Activated naive CD8-positive, alpha-beta T cell treated with anti-CD3 and anti-CD28 coated beads, Interleukin-2, amount 10 ng/mL, durations not matched to agents 7 days and 5 days (primary cell): ENCODE data around the gene USP12. TPM values are rescaled to one million over a fixed set of nuclear protein-coding genes. Genes with fewer than 3 reads are reported as not detected.
"Not testable (repeated sequence)": the region's sequence is repeated elsewhere in the genome, so short reads cannot be mapped to it uniquely, and the experiment has no call there.

Experiments
- ATAC-seq: fragments of 150-1000 bp; cut with Tn5 transposase; one replicate; pipeline ENCODE4 v1.10.0; 2021; ENCODE audit warnings: low read depth, moderate library complexity
- POLR2A ChIA-PET: fragments of 350-600 bp; sonication (Branson Sonifier 250); formaldehyde crosslinking; loops from one replicate; lab custom pipeline; 2021; ENCODE audit warnings: antibody characterized with exemption; lab: Charles Lee
- DNase-seq: peaks from one replicate; pipeline ENCODE4 v3.0.0; 2021
- H3K27ac Mint-ChIP-seq: one replicate; pipeline ENCODE4 v1.8.0; 2022; ENCODE audit warnings: mild to moderate bottlenecking, mixed read lengths
- H3K27me3 Mint-ChIP-seq: one replicate; pipeline ENCODE4 v1.8.0; 2022; ENCODE audit warnings: mild to moderate bottlenecking, moderate library complexity, mixed read lengths
- H3K36me3 Mint-ChIP-seq: one replicate; pipeline ENCODE4 v1.8.0; 2021; ENCODE audit warnings: mild to moderate bottlenecking, mixed read lengths
- H3K4me1 Mint-ChIP-seq: one replicate; pipeline ENCODE4 v1.8.0; 2021; ENCODE audit warnings: mixed read lengths
- H3K4me3 Mint-ChIP-seq: one replicate; pipeline ENCODE4 v1.8.0; 2022; ENCODE audit warnings: mild to moderate bottlenecking, moderate library complexity, mixed read lengths
- H3K9me3 Mint-ChIP-seq: one replicate; pipeline ENCODE4 v1.8.0; 2021; ENCODE audit warnings: mixed read lengths
- total RNA-seq, 2 experiments: library from RNA; stranded (reverse); gene quantifications; one replicate each; pipeline ENCODE4 v1.2.3, GENCODE V29; 2021

USP12 gene, protein sequence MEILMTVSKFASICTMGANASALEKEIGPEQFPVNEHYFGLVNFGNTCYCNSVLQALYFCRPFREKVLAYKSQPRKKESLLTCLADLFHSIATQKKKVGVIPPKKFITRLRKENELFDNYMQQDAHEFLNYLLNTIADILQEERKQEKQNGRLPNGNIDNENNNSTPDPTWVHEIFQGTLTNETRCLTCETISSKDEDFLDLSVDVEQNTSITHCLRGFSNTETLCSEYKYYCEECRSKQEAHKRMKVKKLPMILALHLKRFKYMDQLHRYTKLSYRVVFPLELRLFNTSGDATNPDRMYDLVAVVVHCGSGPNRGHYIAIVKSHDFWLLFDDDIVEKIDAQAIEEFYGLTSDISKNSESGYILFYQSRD
- 10 to 100 TPM; 21.4 to 23.9 TPM for total RNA-seq

DNA sequence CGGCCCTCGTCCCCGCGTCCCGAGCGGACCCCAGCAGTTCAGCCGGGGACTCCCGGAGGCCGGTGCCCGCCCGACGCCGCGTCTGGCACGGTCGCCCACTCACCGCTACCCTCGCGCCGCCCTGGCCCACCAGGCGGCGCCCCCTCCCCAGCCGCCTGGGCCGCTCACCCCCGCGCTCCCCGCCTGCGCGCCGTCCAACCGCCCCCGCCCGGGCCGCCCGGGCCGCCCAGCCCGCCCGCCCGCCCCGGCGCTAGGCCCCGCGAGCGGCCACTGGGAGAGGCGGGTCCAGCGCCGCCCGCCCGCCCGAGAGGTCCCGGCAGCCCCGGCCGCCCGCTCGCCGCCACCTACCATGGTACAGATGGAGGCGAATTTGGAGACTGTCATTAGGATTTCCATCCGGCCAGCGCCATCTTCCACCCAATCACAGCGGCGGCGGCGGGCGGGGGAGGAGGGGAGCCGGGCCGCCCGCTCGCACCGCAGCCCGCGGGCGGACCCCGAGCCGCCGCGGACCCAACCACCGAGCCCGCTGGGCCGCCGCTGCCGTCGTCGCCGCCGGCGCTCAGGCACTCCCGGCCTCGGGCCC is at the start of gene USP12:
USP12 (minus strand) TSS at position 568 of the 583 bp plus-strand sequence; CDS start at position 396, 172 bp downstream.
- Mint-ChIP-seq H3K27me3 (no peaks in the 10 kb centered on the region), H3K27ac (peak within 1 kb of the TSS; percentile 98), H3K9me3 (no peaks in the 10 kb centered on the region), H3K4me3 (peak within 1 kb of the TSS; percentile 95), H3K4me1 (peaks cover 34% of the 10 kb centered on the region), H3K36me3 (no peaks in the 10 kb centered on the region)
- POLR2A ChIA-PET, result interaction anchor here (0.9 to 1.0 kb wide), 2 partner anchors 39 to 126 kb away, joined by 3 to 8 read pairs; no protein-coding TSS in a partner anchor
- ATAC-seq, result peak; percentile 24
- no peak for DNase-seq

DNA sequence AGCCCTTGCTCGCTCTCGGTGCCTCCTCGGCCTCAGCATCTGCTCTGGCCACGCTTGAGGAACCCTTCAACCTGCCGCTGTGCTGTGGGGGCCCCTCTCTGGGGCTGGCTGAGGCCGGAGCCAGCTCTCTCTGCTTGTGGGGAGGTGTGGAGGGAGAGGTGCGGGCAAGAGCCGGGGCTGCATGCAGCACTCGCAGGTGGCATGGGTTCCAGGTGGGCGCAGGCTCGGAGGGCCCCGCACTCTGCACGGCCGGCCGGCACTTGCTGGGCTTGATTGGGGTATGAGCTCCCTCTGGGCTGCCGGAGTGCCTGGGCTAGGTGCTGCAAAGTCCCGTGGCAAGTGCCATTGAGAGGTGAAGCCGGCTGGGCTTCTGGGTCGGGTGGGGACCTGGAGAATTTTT is 48.0 kb upstream of the USP12 start:
- Mint-ChIP-seq H3K27me3 (peaks cover 4% of the 10 kb centered on the region), H3K27ac (no peak overlapping the region), H3K36me3 (no peaks in the 10 kb centered on the region), H3K4me3 (no peak overlapping the region), H3K4me1 (no peaks in the 10 kb centered on the region), H3K9me3 (peaks cover 3% of the 10 kb centered on the region)
- POLR2A ChIA-PET, result no interaction called here
- DNase-seq (no peak), ATAC-seq (no peak)

DNA sequence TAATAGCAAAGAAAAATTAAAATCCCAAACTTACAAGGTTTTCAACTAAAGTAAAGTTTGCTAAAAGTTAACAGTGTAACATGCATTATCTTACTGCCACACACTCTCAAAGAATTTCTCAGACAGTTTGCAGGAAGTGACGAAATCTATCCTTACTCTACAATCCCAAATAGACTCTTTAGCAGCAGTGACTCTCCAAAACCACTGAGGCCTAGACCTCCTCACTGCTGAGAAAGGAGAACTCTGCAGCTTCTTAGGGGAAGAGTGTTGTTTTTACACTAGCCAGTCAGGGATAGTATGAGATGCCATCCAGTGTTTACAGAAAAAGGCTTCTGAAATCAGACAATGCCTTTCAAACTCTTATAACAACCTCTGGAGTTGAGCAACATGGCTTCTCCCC is 47.2 kb upstream of the USP12 start:
- H3K9me3 Mint-ChIP-seq, POLR2A ChIA-PET, H3K27ac Mint-ChIP-seq, H3K36me3 Mint-ChIP-seq, H3K4me1 Mint-ChIP-seq, ATAC-seq, DNase-seq, H3K4me3 Mint-ChIP-seq, H3K27me3 Mint-ChIP-seq: not testable (repeated sequence)

DNA sequence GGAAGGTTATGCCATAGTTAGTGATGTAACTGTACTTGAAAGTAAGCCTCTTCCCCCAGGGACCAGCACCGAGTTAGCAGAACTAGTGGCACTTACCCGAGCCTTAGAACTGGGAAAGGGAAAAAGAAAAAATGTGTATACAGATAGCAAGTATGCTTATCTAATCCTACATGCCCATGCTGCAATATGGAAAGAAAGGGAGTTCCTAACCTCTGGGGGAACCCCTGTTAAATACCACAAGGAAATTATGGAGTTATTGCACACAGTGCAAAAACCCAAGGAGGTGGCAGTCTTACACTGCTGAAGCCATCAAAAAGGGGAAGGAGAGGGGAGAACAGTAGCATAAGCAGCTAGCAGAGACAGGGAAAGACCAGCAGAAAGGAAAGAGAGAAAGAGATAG is 46.2 kb upstream of the USP12 start:
- H3K36me3 Mint-ChIP-seq, H3K27me3 Mint-ChIP-seq, H3K4me3 Mint-ChIP-seq, ATAC-seq, H3K9me3 Mint-ChIP-seq, H3K27ac Mint-ChIP-seq, H3K4me1 Mint-ChIP-seq, DNase-seq, POLR2A ChIA-PET: not testable (repeated sequence)

DNA sequence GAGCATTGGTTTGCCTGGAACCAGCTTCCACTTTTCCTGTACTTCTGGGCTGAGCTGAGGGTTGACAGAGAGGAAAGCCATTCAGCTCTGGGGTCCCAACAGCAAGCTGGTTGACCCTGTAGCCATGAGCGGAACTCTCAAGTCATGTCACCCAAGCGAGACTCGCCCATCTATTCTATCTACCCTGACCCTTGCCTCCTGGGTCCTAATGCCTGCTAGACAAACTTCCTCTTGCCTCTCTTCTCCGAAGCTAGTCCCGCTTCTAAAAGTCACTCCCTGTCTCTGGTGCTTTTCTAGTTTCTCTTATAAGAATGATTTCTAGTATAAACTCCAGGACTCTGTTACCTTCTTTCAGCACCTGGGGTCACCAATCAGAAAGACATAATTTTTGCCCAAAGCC is 41.8 kb upstream of the USP12 start:
- H3K27ac Mint-ChIP-seq, ATAC-seq, DNase-seq, H3K36me3 Mint-ChIP-seq, H3K27me3 Mint-ChIP-seq, H3K4me3 Mint-ChIP-seq, H3K9me3 Mint-ChIP-seq, H3K4me1 Mint-ChIP-seq, POLR2A ChIA-PET: not testable (repeated sequence)

DNA sequence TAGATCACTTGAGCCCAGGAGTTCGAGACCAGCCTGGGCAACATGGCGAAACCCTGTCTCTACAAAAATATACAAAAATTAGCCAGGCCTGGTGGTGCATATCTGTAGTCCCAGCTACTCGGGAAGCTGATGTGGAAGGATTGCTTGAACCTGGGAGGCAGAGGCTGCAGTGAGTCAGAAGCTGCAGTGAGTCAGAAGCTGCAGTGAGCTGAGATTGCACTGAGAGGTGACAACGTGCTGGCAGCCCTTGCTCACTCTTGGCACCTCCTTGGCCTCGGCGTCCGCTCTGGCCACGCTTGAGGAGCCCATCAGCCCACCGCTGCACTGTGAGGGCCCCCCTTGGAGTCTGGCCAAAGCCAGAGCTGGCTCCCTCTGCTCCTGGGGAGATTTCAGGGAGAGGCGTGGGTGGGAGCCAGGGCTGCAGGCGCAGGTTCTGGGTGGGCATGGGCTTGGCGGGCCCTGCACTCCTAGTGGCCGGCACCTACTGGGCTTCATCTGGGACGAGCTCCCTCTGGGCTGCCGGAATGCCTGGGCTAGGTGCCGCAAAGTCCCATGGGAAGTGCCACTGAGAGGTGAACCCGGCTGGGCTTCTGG is 40.3 kb upstream of the USP12 start:
- Mint-ChIP-seq H3K4me3 (no peak overlapping the region), H3K27me3 (peaks cover 3% of the 10 kb centered on the region), H3K9me3 (peaks cover 2% of the 10 kb centered on the region), H3K36me3 (peaks cover 2% of the 10 kb centered on the region), H3K27ac (no peak overlapping the region), H3K4me1 (peaks cover 8% of the 10 kb centered on the region)
- ATAC-seq, result no peak
- POLR2A ChIA-PET, result interaction anchor here (0.6 kb wide), 1 partner anchor 777 kb away, joined by 3 read pairs; no protein-coding TSS in a partner anchor
- DNase-seq, result no peak

DNA sequence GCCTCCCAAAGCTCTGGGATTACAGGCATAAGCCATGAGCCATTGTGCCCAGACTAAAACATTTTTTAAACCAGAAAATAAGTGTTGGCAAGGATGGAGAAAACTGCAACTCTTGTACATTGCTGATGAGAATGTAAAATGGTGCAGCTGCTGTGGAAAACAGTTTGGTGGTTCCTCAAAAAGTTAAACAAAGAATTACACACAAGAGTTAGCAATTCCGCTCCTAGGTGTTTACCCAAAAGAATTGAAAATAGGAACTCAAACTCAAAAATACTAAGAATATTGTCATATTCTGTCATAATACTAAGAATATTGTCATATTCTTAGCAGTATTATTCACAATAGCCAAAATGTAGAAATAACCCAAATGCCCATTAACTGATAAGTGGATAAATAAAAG is 39.7 kb upstream of the USP12 start:
- DNase-seq, result no peak
- Mint-ChIP-seq H3K4me3 (no peak overlapping the region), H3K27me3 (peaks cover 3% of the 10 kb centered on the region), H3K27ac (no peak overlapping the region), H3K9me3 (peaks cover 2% of the 10 kb centered on the region), H3K4me1 (peaks cover 8% of the 10 kb centered on the region), H3K36me3 (peaks cover 2% of the 10 kb centered on the region)
- no peak for ATAC-seq
- POLR2A ChIA-PET, result no interaction called here

DNA sequence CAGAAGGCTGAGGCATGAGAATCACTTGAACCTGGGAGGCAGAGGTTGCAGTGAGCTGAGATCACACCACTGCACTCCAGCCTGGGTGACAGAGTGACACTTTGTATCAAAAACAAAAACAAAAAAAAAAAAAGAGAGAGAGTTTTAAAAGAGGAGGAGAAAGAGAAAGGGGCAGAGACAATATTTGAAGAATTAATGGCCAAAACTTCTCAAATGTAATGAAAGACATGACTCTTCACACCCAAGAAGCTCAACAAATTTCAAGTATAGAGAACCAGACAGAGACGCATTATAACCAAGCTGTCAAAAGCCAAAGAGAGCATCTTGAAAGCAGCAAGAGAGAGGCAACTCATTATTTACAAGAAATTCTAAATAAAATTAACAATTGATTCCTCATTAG is 36.9 kb upstream of the USP12 start:
- Mint-ChIP-seq H3K9me3 (peaks cover 2% of the 10 kb centered on the region), H3K36me3 (peaks cover 2% of the 10 kb centered on the region), H3K27ac (no peak overlapping the region), H3K27me3 (peaks cover 3% of the 10 kb centered on the region), H3K4me3 (no peak overlapping the region), H3K4me1 (peaks cover 8% of the 10 kb centered on the region)
- DNase-seq, result no peak
- ATAC-seq, result no peak
- POLR2A ChIA-PET, result no interaction called here

DNA sequence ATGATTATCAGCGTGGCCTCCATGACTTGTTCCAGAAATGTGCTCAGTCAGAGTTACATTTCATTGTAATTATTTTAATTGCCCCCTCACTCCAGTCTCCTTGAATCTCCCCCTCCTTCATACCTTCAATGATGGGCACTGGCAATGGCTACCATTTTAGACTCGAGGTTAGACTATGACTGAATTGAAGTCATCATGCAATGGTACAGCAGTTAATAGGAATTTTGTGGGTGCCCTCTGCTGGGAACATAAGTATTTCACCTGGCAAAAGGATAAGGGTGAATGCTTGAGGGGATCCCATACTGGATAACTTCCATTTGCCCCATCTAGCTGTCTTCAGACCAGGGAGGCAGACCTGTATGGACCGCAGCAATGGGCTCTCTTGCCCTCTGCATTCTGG is 32.2 kb upstream of the USP12 start:
- H3K4me3 Mint-ChIP-seq, result no peak overlapping the region
- ATAC-seq (no peak), DNase-seq (no peak)
- no peaks in the 10 kb centered on the region for H3K9me3 Mint-ChIP-seq
- peaks cover 2% of the 10 kb centered on the region for H3K36me3 Mint-ChIP-seq
- no peak overlapping the region for H3K27ac Mint-ChIP-seq
- no peaks in the 10 kb centered on the region for H3K4me1 Mint-ChIP-seq
- POLR2A ChIA-PET, result interaction anchor here (0.6 kb wide), 1 partner anchor 989 kb away, joined by 3 read pairs; no protein-coding TSS in a partner anchor
- peaks cover 3% of the 10 kb centered on the region for H3K27me3 Mint-ChIP-seq

DNA sequence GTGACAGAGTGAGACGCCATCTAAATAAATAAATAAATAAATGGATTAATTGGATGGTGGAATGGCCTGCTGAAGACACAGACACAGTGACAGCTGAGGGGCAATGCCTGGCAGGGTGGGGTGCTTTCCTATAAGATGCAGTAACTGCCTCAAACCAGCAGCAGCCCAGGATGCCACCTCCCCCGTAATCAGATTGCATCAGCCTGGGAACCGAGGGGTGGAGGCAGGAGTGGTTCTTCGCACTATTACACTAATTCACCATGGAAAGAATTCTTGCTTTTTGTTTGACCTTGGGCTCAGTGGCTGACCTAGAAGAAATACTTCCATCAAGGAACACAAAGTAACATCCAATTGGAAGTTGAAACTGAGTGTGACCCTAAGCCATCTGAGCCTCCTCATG is 31.6 kb upstream of the USP12 start:
- DNase-seq (no peak), ATAC-seq (no peak)
- Mint-ChIP-seq H3K4me1 (no peaks in the 10 kb centered on the region), H3K9me3 (no peaks in the 10 kb centered on the region), H3K27ac (no peak overlapping the region), H3K27me3 (no peaks in the 10 kb centered on the region), H3K4me3 (no peak overlapping the region), H3K36me3 (peaks cover 2% of the 10 kb centered on the region)
- POLR2A ChIA-PET, result interaction anchor here (0.6 kb wide), 1 partner anchor 193 kb away, joined by 3 read pairs; no protein-coding TSS in a partner anchor

DNA sequence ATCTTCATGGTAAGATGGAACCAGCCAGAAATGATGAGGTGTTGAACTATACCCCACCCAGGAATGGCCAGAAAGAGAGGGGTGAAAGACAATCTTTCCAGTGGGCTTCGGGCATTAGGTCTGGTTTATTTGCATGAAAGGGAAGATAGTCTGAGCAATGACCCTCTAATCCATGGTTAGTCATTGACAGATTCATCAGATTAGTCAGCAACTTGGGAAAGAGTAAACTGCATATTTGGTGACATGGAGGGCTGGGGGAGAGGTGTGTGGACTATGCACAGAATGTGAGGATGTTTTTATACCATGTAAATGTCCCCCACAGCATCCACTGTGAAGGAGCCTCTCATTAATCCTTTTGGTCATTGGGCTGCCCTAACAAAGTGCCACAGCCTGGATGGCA is 30.1 kb upstream of the USP12 start:
- no peaks in the 10 kb centered on the region for H3K27me3 Mint-ChIP-seq
- peaks cover 3% of the 10 kb centered on the region for H3K9me3 Mint-ChIP-seq
- no peak for ATAC-seq
- H3K4me1 Mint-ChIP-seq, result no peaks in the 10 kb centered on the region
- POLR2A ChIA-PET, result no interaction called here
- no peak for DNase-seq
- H3K36me3 Mint-ChIP-seq, result no peaks in the 10 kb centered on the region
- H3K4me3 Mint-ChIP-seq, result no peak overlapping the region
- no peak overlapping the region for H3K27ac Mint-ChIP-seq

DNA sequence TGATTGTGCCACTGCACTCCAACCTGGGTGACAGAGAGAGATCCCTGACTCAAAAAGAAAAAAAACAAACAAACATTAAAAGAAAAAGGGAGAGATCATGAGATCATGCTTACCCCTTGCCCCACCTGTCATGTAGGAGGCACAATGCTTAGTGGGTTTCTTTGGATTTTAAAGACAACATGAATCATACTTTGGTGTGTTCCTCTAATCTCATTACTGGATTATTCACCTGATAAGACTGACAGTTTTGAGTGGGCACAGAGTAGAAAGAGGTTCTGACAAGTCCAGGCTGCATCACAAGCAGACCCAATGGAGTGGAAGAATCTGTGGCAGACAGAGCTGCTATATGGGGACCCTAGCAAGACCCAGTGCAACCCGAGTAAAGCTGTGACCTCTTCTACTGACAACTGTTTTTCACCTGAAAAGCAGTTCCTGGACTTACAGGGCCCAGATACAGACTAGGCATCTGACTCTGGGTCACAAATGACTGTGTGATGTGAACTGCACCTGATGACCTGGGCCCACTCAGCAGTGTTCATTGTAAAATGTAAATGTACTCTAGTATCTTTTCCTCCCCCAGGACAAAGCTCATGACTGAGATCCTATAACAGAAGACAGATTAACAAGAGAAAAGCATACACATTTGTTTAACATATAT is 28.9 kb upstream of the USP12 start:
- no peak overlapping the region for H3K27ac Mint-ChIP-seq
- POLR2A ChIA-PET, result no interaction called here
- DNase-seq (no peak), ATAC-seq (no peak)
- no peaks in the 10 kb centered on the region for H3K36me3 Mint-ChIP-seq
- no peak overlapping the region for H3K4me3 Mint-ChIP-seq
- no peaks in the 10 kb centered on the region for H3K27me3 Mint-ChIP-seq
- peaks cover 3% of the 10 kb centered on the region for H3K9me3 Mint-ChIP-seq
- no peaks in the 10 kb centered on the region for H3K4me1 Mint-ChIP-seq

DNA sequence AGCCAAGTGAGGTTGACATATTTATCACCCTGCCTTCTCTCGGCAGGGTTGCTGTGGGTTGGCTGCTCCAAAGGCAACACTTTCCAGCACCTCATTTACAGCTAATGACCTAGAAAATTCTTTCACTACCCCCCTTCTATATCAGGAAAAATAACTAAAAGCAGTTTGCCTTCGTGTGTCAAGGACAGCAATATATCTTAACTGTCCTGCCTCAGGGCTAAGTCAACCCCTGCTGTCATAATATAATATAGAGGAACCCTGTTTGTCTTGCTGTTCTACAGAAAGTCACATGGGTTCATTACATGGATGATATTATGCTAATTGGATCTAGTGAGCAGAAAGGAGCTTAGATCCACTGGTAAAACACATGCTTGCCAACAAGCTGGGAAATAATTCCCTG is 28.1 kb upstream of the USP12 start:
- POLR2A ChIA-PET, result no interaction called here

More for the DNA sequence above, 28.1 kb upstream of the USP12 start:
- Mint-ChIP-seq H3K9me3 (peaks cover 3% of the 10 kb centered on the region), H3K27ac (no peak overlapping the region), H3K4me3 (no peak overlapping the region), H3K27me3 (no peaks in the 10 kb centered on the region), H3K4me1 (peaks cover 7% of the 10 kb centered on the region), H3K36me3 (no peaks in the 10 kb centered on the region)
- DNase-seq (no peak), ATAC-seq (no peak)
